ENCODE data around the gene NOC2L.
"Not testable (repeated sequence)": the region's sequence is repeated elsewhere in the genome, so short reads cannot be mapped to it uniquely, and the experiment has no call there.

The NOC2L gene

GRCh38 chr1:904310-904950 is 54.6 kb downstream of the NOC2L start:
- DNase-seq (ENCODE audit: low read depth): peak; percentile 60

- DNase-seq (ENCODE audit: low read depth): no peak
These were observed 55.3 kb downstream of the NOC2L start for GRCh38 chr1:903721-904271.

GRCh38 chr1:903305-903704 is 55.8 kb downstream of the NOC2L start:
- DNase-seq (ENCODE audit: low read depth): no peak

- no peak for DNase-seq (ENCODE audit: low read depth)
These were observed 56.3 kb downstream of the NOC2L start for GRCh38 chr1:902802-903201.

- no peak for DNase-seq (ENCODE audit: low read depth)
These were observed 57.8 kb downstream of the NOC2L start for GRCh38 chr1:901108-901859.

GRCh38 chr1:899636-900317 is 59.3 kb downstream of the NOC2L start:
- DNase-seq (ENCODE audit: low read depth): no peak

- not testable (repeated sequence) for DNase-seq (ENCODE audit: low read depth)
These were observed 61.1 kb downstream of the NOC2L start for GRCh38 chr1:897951-898350.

- no peak for DNase-seq (ENCODE audit: low read depth)
These were observed 61.8 kb downstream of the NOC2L start for GRCh38 chr1:897226-897625.

Measured in amniotic epithelial cell (primary cell).